A549 (cell line): ENCODE results near the gene INPP4B. TPM values are rescaled to one million over a fixed set of nuclear protein-coding genes. Genes with fewer than 3 reads are reported as not detected.

ENCODE experiments used
- ATAC-seq, 2 experiments: fragments of 200-7000 bp in 1 of 2; fragments of >200 bp in 1 of 2; cut with Nextera tagmentation in 1 of 2; cut with Tn5 transposase in 1 of 2; 3 replicates each; pipeline versions ENCODE4 v1.8.0 to v1.9.1; 2018 to 2020; ENCODE audit warnings: mild to moderate bottlenecking in 1 of 2, moderate library complexity in 1 of 2
- CTCF ChIA-PET: fragments of 300-600 bp; sonication (Branson Sonifier 250); formaldehyde crosslinking; extraction: SDS; loops from one replicate; lab custom pipeline; 2021; ENCODE audit warnings: antibody characterized with exemption, inconsistent platforms; lab: Yijun Ruan, JAX
- POLR2A ChIA-PET: fragments of 350-600 bp; formaldehyde crosslinking; extraction: SDS; loops from one replicate; lab custom pipeline; 2021; ENCODE audit warnings: antibody characterized with exemption, inconsistent platforms; lab: Yijun Ruan, JAX
- DNase-seq, 2 experiments: peaks; one replicate each; pipeline versions ENCODE4 v3.0.0 to v3.0.0-alpha.2; 2011 to 2016; ENCODE audit warnings: low read depth in 1 of 2, low spot score in 1 of 2
- FAIRE-seq: peaks from 2 replicates; lab custom pipeline; 2011; peaks lifted over from hg19 to GRCh38; lab: Jason Lieb, UNC
- H3K27ac ChIP-seq, 2 experiments: fragments of >200 bp; sonication (Bioruptor Twin); formaldehyde crosslinking; 3 replicates each; pipeline ENCODE4 v1.5.1; 2016 to 2017
- H3K4me1 ChIP-seq: fragments of >200 bp; sonication (Bioruptor Twin); formaldehyde crosslinking; 3 replicates; pipeline ENCODE4 v1.6.1; 2016
- H3K4me2 ChIP-seq: fragments of >200 bp; sonication (Bioruptor Twin); formaldehyde crosslinking; 3 replicates; pipeline ENCODE4 v1.6.1; 2016
- H3K4me3 ChIP-seq: fragments of >200 bp; sonication (Bioruptor Twin); formaldehyde crosslinking; 3 replicates; pipeline ENCODE4 v1.5.1; 2016
- H3K9me3 ChIP-seq: fragments of >200 bp; sonication (Bioruptor Twin); formaldehyde crosslinking; 3 replicates; pipeline ENCODE4 v1.6.1; 2016
- CBX2 ChIP-seq: fragments of 200-600 bp; sonication (generic); IDR thresholded peaks from 2 replicates; pipeline ENCODE4 v1.6.1; 2016; ENCODE audit warnings: low read depth, mild to moderate bottlenecking, borderline replicate concordance
- EP300 ChIP-seq, 2 experiments: fragments of >200 bp; sonication (Bioruptor Twin); formaldehyde crosslinking; IDR thresholded peaks; 2 replicates in 1 of 2; 3 replicates in 1 of 2; pipeline ENCODE4 v1.6.1; 2016 to 2017
- ESRRA ChIP-seq: fragments of 150-350 bp; IDR thresholded peaks from 2 replicates; pipeline ENCODE4 v1.6.1; 2014; ENCODE audit warnings: mild to moderate bottlenecking, low read length, borderline replicate concordance
- FOSB ChIP-seq: fragments of 250-450 bp; sonication (Bioruptor Pico); IDR thresholded peaks from 2 replicates; pipeline ENCODE4 v1.5.0; 2020; ENCODE audit warnings: mild to moderate bottlenecking, moderate library complexity
- GATA3 ChIP-seq: IDR thresholded peaks from 2 replicates; pipeline ENCODE4 v1.6.1; 2012; ENCODE audit warnings: borderline replicate concordance
- HEYL ChIP-seq: fragments of 250-450 bp; sonication (Bioruptor Pico); IDR thresholded peaks from 2 replicates; pipeline ENCODE4 v1.8.0; 2021; ENCODE audit warnings: mild to moderate bottlenecking, moderate library complexity
- HOXA7 ChIP-seq: fragments of 250-450 bp; sonication (Bioruptor Pico); IDR thresholded peaks from 2 replicates; pipeline ENCODE4 v1.5.0; 2020; ENCODE audit warnings: mild to moderate bottlenecking, moderate library complexity
- JUN ChIP-seq, 2 experiments: fragments of >200 bp; sonication (Bioruptor Twin); formaldehyde crosslinking; IDR thresholded peaks; 2 replicates in 1 of 2; 3 replicates in 1 of 2; pipeline ENCODE4 v1.6.1; 2016 to 2017
- KDM1A ChIP-seq: fragments of 200-600 bp; sonication (generic); IDR thresholded peaks from 2 replicates; pipeline ENCODE4 v1.6.1; 2016; ENCODE audit warnings: low read depth, mild to moderate bottlenecking
- KDM5A ChIP-seq: fragments of 200-600 bp; sonication (generic); IDR thresholded peaks from 2 replicates; pipeline ENCODE4 v1.6.1; 2016; ENCODE audit warnings: antibody characterized with exemption, mild to moderate bottlenecking
- MAZ ChIP-seq: fragments of 150-350 bp; IDR thresholded peaks from 2 replicates; pipeline ENCODE4 v1.6.1; 2014; ENCODE audit warnings: antibody characterized with exemption, low read depth, low read length, borderline replicate concordance
- NFE2L2 ChIP-seq: fragments of 150-350 bp; conservative IDR thresholded peaks from 2 replicates; pipeline ENCODE4 v1.6.1; 2014; ENCODE audit warnings: low read length
- NR3C1 ChIP-seq: fragments of >200 bp; sonication (Bioruptor Twin); formaldehyde crosslinking; IDR thresholded peaks from 3 replicates; pipeline ENCODE4 v1.6.1; 2017
- PHF8 ChIP-seq: fragments of 200-600 bp; sonication (generic); IDR thresholded peaks from 2 replicates; pipeline ENCODE4 v1.6.1; 2016; ENCODE audit warnings: low read depth, mild to moderate bottlenecking, antibody characterized with exemption, moderate library complexity, borderline replicate concordance
- RAD21 ChIP-seq, 2 experiments: fragments of >200 bp in 1 of 2; sonication (Bioruptor Twin) in 1 of 2; formaldehyde crosslinking in 1 of 2; IDR thresholded peaks in 1 of 2; conservative IDR thresholded peaks in 1 of 2; 2 replicates in 1 of 2; 3 replicates in 1 of 2; pipeline ENCODE4 v1.6.1; 2012 to 2018; ENCODE audit warnings: inconsistent platforms in 1 of 2
- RARB ChIP-seq: fragments of 250-450 bp; sonication (Bioruptor Pico); IDR thresholded peaks from 2 replicates; pipeline ENCODE4 v1.8.0; 2021; ENCODE audit warnings: mild to moderate bottlenecking, moderate library complexity
- RCOR1 ChIP-seq: fragments of 150-350 bp; IDR thresholded peaks from 2 replicates; pipeline ENCODE4 v1.6.1; 2014; ENCODE audit warnings: antibody characterized with exemption, low read length, low read depth
- RNF2 ChIP-seq: fragments of 200-600 bp; sonication (generic); IDR thresholded peaks from 2 replicates; pipeline ENCODE4 v1.6.1; 2016; ENCODE audit warnings: low read depth, mild to moderate bottlenecking, antibody characterized with exemption, moderate library complexity, borderline replicate concordance
- TFCP2L1 ChIP-seq: fragments of 250-450 bp; sonication (Bioruptor Pico); IDR thresholded peaks from 2 replicates; pipeline ENCODE4 v1.5.0; 2021; ENCODE audit warnings: mild to moderate bottlenecking
- TP53 ChIP-seq: fragments of 250-450 bp; sonication (Bioruptor Pico); IDR thresholded peaks from 2 replicates; pipeline ENCODE4 v1.5.0; 2021; ENCODE audit warnings: mild to moderate bottlenecking, moderate library complexity
- ZSCAN20 ChIP-seq: fragments of 250-450 bp; sonication (Bioruptor Pico); IDR thresholded peaks from 2 replicates; pipeline ENCODE4 v1.8.0; 2022; ENCODE audit warnings: mild to moderate bottlenecking, moderate library complexity
- WGBS: methylation state at CpG from one replicate; pipeline ENCODE4 v1.1.6; 2017; ENCODE audit errors: missing lambda C conversion rate; 5-methylcytosine and 5-hydroxymethylcytosine counted together
- polyA plus RNA-seq, 4 experiments: library from polyadenylated mRNA; depleted of rRNA in 3 of 4; stranded (reverse); fragments of >200 nt; fragmentation: RNase III in 1 of 4; extraction: RNeasy Plus Mini Kit Qiagen cat#74134 plus additional on column Dnase treatment in 1 of 4; gene quantifications; 2 replicates in 3 of 4; 3 replicates in 1 of 4; pipeline ENCODE4 v1.2.3, GENCODE V29; 2011 to 2017
- TF ChIP-seq, protein P1 (sequence below): fragments of 250-450 bp; sonication (Bioruptor Pico); IDR thresholded peaks from 2 replicates; pipeline ENCODE4 v1.5.0; 2020; ENCODE audit warnings: low read depth, mild to moderate bottlenecking, moderate library complexity
- TF ChIP-seq, protein P2 (sequence below): IDR thresholded peaks from 2 replicates; pipeline ENCODE4 v1.6.1; 2012

INPP4B gene
- polyA plus RNA-seq, 2 of the 4 experiments (the other 2 are of a cell fraction): 7.2 to 14.9 TPM

DNA sequence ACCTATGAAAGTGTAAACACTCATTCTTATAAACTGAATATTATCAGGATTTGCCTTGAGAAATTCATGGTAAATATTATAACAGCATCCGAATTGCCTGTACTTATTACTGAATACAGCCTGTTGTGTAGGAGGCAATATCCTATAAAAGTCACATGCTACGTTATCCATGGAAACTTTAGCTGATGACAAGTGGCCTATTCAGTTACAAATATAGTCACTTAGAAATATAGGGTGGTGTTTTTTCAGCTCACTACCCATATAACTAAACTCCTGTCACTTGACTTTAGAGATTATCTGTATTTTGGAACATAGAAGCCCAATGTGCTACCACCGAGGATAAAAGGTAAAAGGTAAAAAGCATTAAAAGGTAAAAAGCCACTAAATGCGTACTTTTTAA, 493.4 kb downstream of the INPP4B start:
- peak overlapping the region; percentile 43; the same call in 2 of the 3 replicates for H3K4me2 ChIP-seq
- TF ChIP-seq FOSB: no peak
- TF ChIP-seq NR3C1: no peak
- no peak for TF ChIP-seq ESRRA
- no peak for TF ChIP-seq TFCP2L1 (CRISPR knock-in tag)
- no peak for TF ChIP-seq HEYL
- no peak for TF ChIP-seq RNF2
- no peak for TF ChIP-seq HOXA7 (CRISPR knock-in tag)
- 63% methylated on average over 4 of the region's 4 CpGs for WGBS
- FAIRE-seq (no peak), DNase-seq (no peak), ATAC-seq (no peak)
- peaks cover 54% of the 10 kb centered on the region for H3K4me1 ChIP-seq
- H3K27ac ChIP-seq: peak overlapping the region; percentile 41 to 77; a peak in 5 of 6 replicates
- no peaks in the 10 kb centered on the region for H3K9me3 ChIP-seq
- ChIA-PET POLR2A (interaction anchor here (0.5 kb wide), 1 partner anchor 206 kb away, joined by 3 read pairs; no protein-coding TSS in a partner anchor), CTCF (interaction anchor here (0.6 to 1.8 kb wide), 10 partner anchors 9 to 489 kb away, joined by 3 to 6 read pairs (median 3); no protein-coding TSS in a partner anchor)
- H3K4me3 ChIP-seq: no peak overlapping the region

DNA sequence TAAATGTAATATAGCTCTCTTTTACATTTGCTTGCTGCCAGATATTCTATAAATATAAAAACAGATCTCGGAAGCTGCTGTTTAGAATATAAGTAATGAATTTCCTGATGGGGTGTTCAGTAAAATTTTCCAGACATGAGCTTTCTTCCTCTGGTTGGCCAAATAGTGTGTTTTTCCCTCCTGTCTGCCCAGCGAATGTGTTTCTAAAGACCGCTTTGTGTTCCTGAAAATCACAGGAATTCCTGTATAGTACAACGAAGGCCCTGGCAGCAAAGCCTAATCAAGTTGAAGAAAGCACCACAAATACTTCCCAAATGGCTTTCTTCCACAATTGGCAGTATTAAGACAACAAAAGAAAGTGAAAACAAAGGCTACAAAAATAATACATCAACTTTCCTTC, 494.1 kb downstream of the INPP4B start:
- Histone ChIP-seq H3K27ac (peak overlapping the region; percentile 14 to 64; a peak in 4 of 6 replicates), H3K9me3 (no peaks in the 10 kb centered on the region), H3K4me3 (no peak overlapping the region), H3K4me1 (peaks cover 62% of the 10 kb centered on the region), H3K4me2 (no peak overlapping the region)
- ATAC-seq (no peak), FAIRE-seq (no peak), DNase-seq (no peak)
- CTCF ChIA-PET: interaction anchor here (1.4 to 1.8 kb wide), 3 partner anchors 8 to 17 kb away, joined by 3 to 6 read pairs (median 3); no protein-coding TSS in a partner anchor
- POLR2A ChIA-PET: no interaction called here
- no peak for TF ChIP-seq PHF8
- TF ChIP-seq TFCP2L1 (CRISPR knock-in tag): no peak
- WGBS: 84% methylated on average over 4 of the region's 4 CpGs

DNA sequence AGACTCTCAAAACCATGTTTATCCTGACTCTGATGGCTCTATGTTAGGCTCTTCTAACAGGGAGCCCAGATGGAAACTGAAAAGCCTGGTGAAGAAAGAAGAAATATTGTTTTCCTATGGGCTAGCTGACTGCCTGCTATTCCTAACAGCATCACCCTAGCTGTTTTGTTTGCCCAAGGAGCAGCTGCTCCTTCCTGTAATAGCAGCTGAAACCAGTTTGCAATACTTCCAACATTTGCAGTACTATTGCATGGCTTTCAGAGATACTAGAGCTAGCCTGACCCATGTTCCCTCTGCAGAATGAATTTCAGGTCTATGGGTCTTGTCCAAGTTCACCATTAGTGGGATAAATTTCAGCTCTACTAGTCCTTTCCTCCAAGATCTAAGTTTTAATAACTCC, 495.2 kb downstream of the INPP4B start:
- CTCF ChIA-PET: interaction anchor here (0.6 kb wide), 1 partner anchor 1189 kb away, joined by 3 read pairs; no protein-coding TSS in a partner anchor
- DNase-seq (peak in 1 of 2 experiments; percentile 25), FAIRE-seq (no peak), ATAC-seq (peak in 1 of 2 experiments; percentile 62; a peak in 4 of 6 replicates)
- TF ChIP-seq, protein P1, sequence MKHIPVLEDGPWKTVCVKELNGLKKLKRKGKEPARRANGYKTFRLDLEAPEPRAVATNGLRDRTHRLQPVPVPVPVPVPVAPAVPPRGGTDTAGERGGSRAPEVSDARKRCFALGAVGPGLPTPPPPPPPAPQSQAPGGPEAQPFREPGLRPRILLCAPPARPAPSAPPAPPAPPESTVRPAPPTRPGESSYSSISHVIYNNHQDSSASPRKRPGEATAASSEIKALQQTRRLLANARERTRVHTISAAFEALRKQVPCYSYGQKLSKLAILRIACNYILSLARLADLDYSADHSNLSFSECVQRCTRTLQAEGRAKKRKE: no peak
- TF ChIP-seq RCOR1: no peak
- no peak for TF ChIP-seq TP53 (CRISPR knock-in tag)
- TF ChIP-seq RARB (CRISPR knock-in tag): no peak
- no peak for TF ChIP-seq ZSCAN20 (CRISPR knock-in tag)
- TF ChIP-seq MAZ: no peak
- TF ChIP-seq EP300 (IDR thresholded peaks at IDR 0.05): no peak
- no peak for TF ChIP-seq HOXA7 (CRISPR knock-in tag)
- TF ChIP-seq KDM1A: no peak
- no peak for TF ChIP-seq GATA3
- TF ChIP-seq KDM5A: no peak
- no peak for TF ChIP-seq NFE2L2
- peaks cover 66% of the 10 kb centered on the region for H3K4me1 ChIP-seq
- peak overlapping the region; percentile 49 for H3K4me2 ChIP-seq
- POLR2A ChIA-PET: no interaction called here
- no peaks in the 10 kb centered on the region for H3K9me3 ChIP-seq
- H3K4me3 ChIP-seq: no peak overlapping the region
- H3K27ac ChIP-seq: peak overlapping the region; percentile 58 to 73

DNA sequence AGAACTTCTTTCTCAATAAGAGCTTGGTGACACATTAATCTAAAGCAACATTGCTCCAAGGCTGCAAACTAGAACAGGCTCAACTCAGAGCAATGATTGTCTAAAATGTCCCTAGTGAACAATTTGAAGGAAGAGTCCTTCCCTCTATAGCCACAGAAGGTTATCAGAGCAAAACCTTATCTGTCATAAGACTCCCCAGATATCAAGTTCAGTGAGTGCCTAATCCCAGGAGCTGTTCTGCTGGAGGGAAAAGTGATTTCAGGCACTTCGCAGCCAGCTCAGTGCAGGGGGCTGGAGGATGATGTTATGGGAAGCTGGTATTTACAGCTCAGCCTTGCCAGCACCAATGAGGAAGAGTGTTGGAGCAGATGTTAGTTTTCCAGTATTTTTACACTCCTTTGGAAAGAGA, 497.5 kb downstream of the INPP4B start:
- Histone ChIP-seq H3K4me3 (no peak overlapping the region), H3K27ac (peak overlapping the region; percentile 24 to 56; a peak in 2 of 6 replicates), H3K9me3 (no peaks in the 10 kb centered on the region), H3K4me1 (peaks cover 50% of the 10 kb centered on the region), H3K4me2 (peak overlapping the region; percentile 41; the same call in 2 of the 3 replicates)
- WGBS: 100% methylated on average over 1 of the region's 1 CpG
- DNase-seq (no peak), ATAC-seq (no peak), FAIRE-seq (no peak)
- POLR2A ChIA-PET: no interaction called here
- TF ChIP-seq CBX2: no peak
- TF ChIP-seq RAD21 (conservative IDR thresholded peaks at IDR 0.05 in 1 of 2, IDR thresholded peaks at IDR 0.05 in 1 of 2): no peak
- TF ChIP-seq, protein P2, sequence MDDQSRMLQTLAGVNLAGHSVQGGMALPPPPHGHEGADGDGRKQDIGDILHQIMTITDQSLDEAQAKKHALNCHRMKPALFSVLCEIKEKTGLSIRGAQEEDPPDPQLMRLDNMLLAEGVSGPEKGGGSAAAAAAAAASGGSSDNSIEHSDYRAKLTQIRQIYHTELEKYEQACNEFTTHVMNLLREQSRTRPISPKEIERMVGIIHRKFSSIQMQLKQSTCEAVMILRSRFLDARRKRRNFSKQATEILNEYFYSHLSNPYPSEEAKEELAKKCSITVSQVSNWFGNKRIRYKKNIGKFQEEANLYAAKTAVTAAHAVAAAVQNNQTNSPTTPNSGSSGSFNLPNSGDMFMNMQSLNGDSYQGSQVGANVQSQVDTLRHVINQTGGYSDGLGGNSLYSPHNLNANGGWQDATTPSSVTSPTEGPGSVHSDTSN: no peak
- no peak for TF ChIP-seq GATA3
- TF ChIP-seq JUN (IDR thresholded peaks at IDR 0.05): no peak
- no peak for TF ChIP-seq NFE2L2
- CTCF ChIA-PET: no interaction called here
